GM12873 (cell line): ENCODE data around the gene ALG3.

Experiments used
- CTCF ChIP-seq: IDR thresholded peaks from 2 replicates; pipeline ENCODE4 v1.5.1; 2012; ENCODE audit warnings: low read depth, mild to moderate bottlenecking, moderate library complexity, low read length, control low read depth; ENCODE audit not compliant: insufficient read depth; ENCODE audit errors: missing control alignments

ALG3 gene

GRCh38 chr3:184231671-184232070 lies 17.1 kb downstream of the ALG3 start:
- TF ChIP-seq CTCF: no peak

- TF ChIP-seq CTCF: no peak
These were observed 17.9 kb downstream of the ALG3 start for GRCh38 chr3:184230603-184231528.

GRCh38 chr3:184230081-184230602 lies 18.6 kb downstream of the ALG3 start:
- no peak for TF ChIP-seq CTCF

- TF ChIP-seq CTCF: peak; percentile 35
These were observed 19.2 kb downstream of the ALG3 start, which contains the start of gene VWA5B2 for GRCh38 chr3:184229394-184230080. TSS of gene VWA5B2 (plus strand) at chr3:184229585. CDS start at chr3:184230529, 944 bp downstream.

GRCh38 chr3:184228376-184229137 lies 20.2 kb downstream of the ALG3 start:
- TF ChIP-seq CTCF: no peak

- TF ChIP-seq CTCF: peak; percentile 92
These were observed 21.3 kb downstream of the ALG3 start for GRCh38 chr3:184227481-184227935.
